IgD-negative memory B cell (primary cell): Measurements from ENCODE around the gene NOL11. TPM values are rescaled to one million over a fixed set of nuclear protein-coding genes. Genes with fewer than 3 reads are reported as not detected.
A peak's percentile ranks its signal among the peaks of the same experiment; 100 is the strongest.

Source experiments
- H3K27ac Mint-ChIP-seq, 3 donors: one replicate each; pipeline ENCODE4 v1.8.0; 2020 to 2022; ENCODE audit warnings: mild to moderate bottlenecking in 3 of 3, mixed read lengths in 3 of 3, moderate library complexity in 1 of 3
- H3K27me3 Mint-ChIP-seq: one replicate; pipeline ENCODE4 v1.8.0; 2021; ENCODE audit warnings: mixed read lengths
- H3K36me3 Mint-ChIP-seq: one replicate; pipeline ENCODE4 v1.8.0; 2020; ENCODE audit warnings: mild to moderate bottlenecking, mixed read lengths
- H3K4me1 Mint-ChIP-seq, 3 donors: one replicate each; pipeline ENCODE4 v1.8.0; 2020 to 2022; ENCODE audit warnings: mixed read lengths in 3 of 3, mild to moderate bottlenecking in 1 of 3
- H3K4me3 Mint-ChIP-seq, 4 donors: one replicate each; pipeline ENCODE4 v1.8.0; 2020 to 2022; ENCODE audit warnings: mild to moderate bottlenecking in 4 of 4, mixed read lengths in 4 of 4, moderate library complexity in 3 of 4
- H3K9me3 Mint-ChIP-seq, 3 donors: one replicate each; pipeline ENCODE4 v1.8.0; 2020 to 2021; ENCODE audit warnings: mixed read lengths in 3 of 3, mild to moderate bottlenecking in 1 of 3
- polyA plus RNA-seq: library from polyadenylated mRNA; unstranded; fragments of 300-500 nt; fragmentation: Illumina TruSeq; gene quantifications from one replicate; pipeline ENCODE4 v1.2.3, GENCODE V29; 2021

The NOL11 gene
- 24.1 TPM for polyA plus RNA-seq

- peaks cover 6 to 11% (median 9%) of the 10 kb centered on the region in 3 donors for H3K4me1 Mint-ChIP-seq
- H3K4me3 Mint-ChIP-seq = peak within 1 kb of the TSS; percentile 96 to 100 (median 100)
- H3K27me3 Mint-ChIP-seq = no peaks in the 10 kb centered on the region
- H3K27ac Mint-ChIP-seq = peak within 1 kb of the TSS; percentile 90 to 100 (median 98)
- peaks cover 2% of the 10 kb centered on the region for H3K36me3 Mint-ChIP-seq
- peaks cover 0 to 6% (median 0%) of the 10 kb centered on the region in 3 donors for H3K9me3 Mint-ChIP-seq
These were observed at the start of gene NOL11 for GRCh38 chr17:67717624-67718324. Gene NOL11 (plus strand): TSS chr17:67717936. CDS start chr17:67717948, 12 bp downstream.

GRCh38 chr17:67671493-67671892, 46.2 kb upstream of the NOL11 start:
- Mint-ChIP-seq H3K27me3 (no peaks in the 10 kb centered on the region), H3K9me3 (peaks cover 0 to 1% (median 0%) of the 10 kb centered on the region in 3 donors), H3K4me3 (no peak overlapping the region), H3K27ac (peak overlapping the region in 1 of 3 donors; percentile 65), H3K4me1 (no peaks in the 10 kb centered on the region), H3K36me3 (no peaks in the 10 kb centered on the region)

DNA sequence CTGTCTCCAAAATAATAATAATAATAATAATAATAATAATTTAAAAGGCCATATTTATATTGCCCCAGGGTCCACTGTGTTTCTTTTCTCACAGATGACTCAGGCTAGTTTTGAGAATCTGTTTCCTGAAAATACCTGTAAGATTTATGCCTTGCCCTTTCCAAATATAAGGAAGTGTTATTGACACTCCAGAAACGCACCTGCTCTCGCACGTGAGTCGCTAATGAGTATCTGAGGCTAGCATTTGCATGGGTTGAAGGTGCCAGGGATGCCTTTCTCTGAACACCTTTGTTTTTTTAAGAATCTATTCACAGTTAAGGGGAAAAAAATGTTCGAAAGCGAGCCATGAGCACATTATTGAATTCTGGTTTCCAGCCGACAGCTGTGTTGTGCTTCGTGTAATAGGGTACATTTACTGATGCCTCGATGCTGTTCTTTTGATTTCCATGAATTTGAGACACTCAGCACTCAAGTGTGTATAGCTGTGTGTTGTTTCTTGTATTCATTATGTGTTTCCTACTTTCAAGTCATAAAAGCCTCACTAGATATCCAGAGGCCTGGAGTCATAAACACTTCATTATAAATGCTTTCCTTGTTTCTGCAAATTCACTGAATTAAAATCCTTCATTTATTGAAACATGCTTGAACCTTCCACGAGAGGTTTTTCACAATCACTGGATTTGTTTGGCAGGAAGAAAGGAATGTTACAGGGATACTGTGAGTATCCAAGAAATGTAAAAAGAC, 45.0 kb upstream of the NOL11 start:
- Mint-ChIP-seq H3K4me1 (no peaks in the 10 kb centered on the region), H3K27me3 (no peaks in the 10 kb centered on the region), H3K4me3 (no peak overlapping the region), H3K27ac (no peak overlapping the region), H3K9me3 (peaks cover 0 to 1% (median 0%) of the 10 kb centered on the region in 3 donors), H3K36me3 (peaks cover 1% of the 10 kb centered on the region)

- Mint-ChIP-seq H3K4me3 (no peak overlapping the region), H3K9me3 (no peaks in the 10 kb centered on the region), H3K4me1 (peaks cover 4 to 7% (median 6%) of the 10 kb centered on the region in 3 donors), H3K27ac (no peak overlapping the region), H3K27me3 (no peaks in the 10 kb centered on the region), H3K36me3 (peaks cover 3% of the 10 kb centered on the region)
These were observed 42.3 kb upstream of the NOL11 start for GRCh38 chr17:67675481-67675880.

DNA sequence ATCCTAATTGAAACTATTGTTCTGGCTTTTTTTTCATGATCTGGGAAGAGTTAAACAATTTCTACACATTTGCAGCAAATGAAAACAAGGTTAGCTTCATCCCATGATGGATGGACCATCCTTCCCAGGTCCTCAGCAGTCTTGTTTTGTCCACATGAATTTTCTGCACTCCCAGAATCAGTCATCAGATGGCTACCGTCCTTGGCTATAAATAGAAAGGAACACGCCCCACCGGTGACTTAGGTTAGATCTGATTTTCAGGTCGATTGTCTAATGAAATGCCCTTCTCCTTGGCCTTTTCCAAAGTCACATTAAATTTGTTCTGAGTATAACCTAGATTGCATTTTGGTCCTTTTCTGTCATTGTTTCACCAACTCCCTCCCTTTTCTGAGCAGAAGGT, 41.4 kb upstream of the NOL11 start:
- peaks cover 3% of the 10 kb centered on the region for H3K36me3 Mint-ChIP-seq
- no peaks in the 10 kb centered on the region for H3K27me3 Mint-ChIP-seq
- no peaks in the 10 kb centered on the region for H3K9me3 Mint-ChIP-seq
- no peak overlapping the region for H3K27ac Mint-ChIP-seq
- H3K4me1 Mint-ChIP-seq = peaks cover 10 to 13% (median 12%) of the 10 kb centered on the region in 3 donors
- no peak overlapping the region for H3K4me3 Mint-ChIP-seq

DNA sequence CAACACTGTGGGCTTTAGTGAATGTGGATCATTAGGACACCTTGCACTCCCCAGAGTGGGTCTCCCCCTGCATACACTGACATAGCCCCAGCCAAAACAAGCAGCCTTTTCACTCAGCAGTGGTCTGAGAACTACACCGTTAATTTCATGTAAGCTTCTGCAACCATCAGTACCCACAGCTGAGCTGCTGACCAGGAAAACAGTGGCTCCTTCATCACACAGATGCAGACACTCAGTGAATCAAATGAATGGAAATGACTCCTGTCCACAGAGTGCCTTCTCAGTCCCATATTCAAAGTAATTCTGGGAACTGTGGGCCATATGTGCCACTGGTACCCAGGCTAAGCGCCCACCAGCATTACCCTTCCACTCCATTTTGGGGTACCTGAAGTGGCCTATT, 39.3 kb upstream of the NOL11 start:
- H3K27me3 Mint-ChIP-seq = no peaks in the 10 kb centered on the region
- H3K9me3 Mint-ChIP-seq = no peaks in the 10 kb centered on the region
- H3K4me1 Mint-ChIP-seq = peaks cover 10 to 13% (median 12%) of the 10 kb centered on the region in 3 donors
- no peak overlapping the region for H3K27ac Mint-ChIP-seq
- H3K4me3 Mint-ChIP-seq = no peak overlapping the region
- H3K36me3 Mint-ChIP-seq = peaks cover 3% of the 10 kb centered on the region

DNA sequence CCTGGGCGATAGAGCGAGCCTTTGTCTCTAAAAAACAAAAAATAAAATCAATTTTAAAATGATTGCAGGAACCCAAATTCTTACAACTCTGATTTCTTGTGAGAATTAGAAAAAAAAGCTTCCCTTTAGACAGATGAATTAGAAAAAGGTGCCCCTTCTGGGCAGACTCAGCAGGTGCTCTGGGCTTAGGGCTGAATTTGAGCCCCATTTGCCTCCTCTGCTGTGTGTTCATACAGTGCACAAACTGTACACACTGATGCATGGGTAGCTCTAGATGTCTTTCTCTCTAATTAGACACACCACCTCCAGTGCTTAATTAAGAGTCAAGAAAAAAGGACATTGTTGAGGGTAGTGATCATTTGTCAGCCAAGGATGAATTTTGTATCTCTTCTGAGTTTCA, 38.5 kb upstream of the NOL11 start:
- H3K4me1 Mint-ChIP-seq = peaks cover 10 to 13% (median 12%) of the 10 kb centered on the region in 3 donors
- H3K36me3 Mint-ChIP-seq = peaks cover 3% of the 10 kb centered on the region
- H3K4me3 Mint-ChIP-seq = no peak overlapping the region
- no peaks in the 10 kb centered on the region for H3K27me3 Mint-ChIP-seq
- peak overlapping the region in 1 of 3 donors; percentile 6 for H3K27ac Mint-ChIP-seq
- no peaks in the 10 kb centered on the region for H3K9me3 Mint-ChIP-seq

DNA sequence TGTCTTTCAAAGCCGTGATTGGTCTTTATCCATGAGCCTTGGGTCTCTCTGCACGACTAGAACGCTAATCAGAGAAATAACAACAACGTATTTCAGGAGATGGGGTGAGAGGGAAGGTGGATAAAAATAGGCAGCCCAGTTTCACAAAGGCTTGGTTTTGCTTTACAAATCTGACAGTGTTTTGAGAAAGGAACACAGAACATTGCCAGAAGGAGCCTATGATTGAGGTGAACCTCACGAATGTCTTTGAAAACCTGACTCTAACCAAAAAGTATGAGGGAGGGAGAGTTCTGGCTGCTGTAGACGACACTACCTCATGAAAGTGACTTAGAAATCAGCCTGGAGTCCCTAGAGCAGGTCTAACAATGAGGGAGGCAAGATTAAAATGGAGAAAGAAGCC, 38.0 kb upstream of the NOL11 start:
- H3K36me3 Mint-ChIP-seq = peaks cover 3% of the 10 kb centered on the region
- H3K9me3 Mint-ChIP-seq = no peaks in the 10 kb centered on the region
- peak overlapping the region in 2 of 4 donors; percentile 18 to 29 for H3K4me3 Mint-ChIP-seq
- H3K27me3 Mint-ChIP-seq = no peaks in the 10 kb centered on the region
- peak overlapping the region in 1 of 3 donors; percentile 63 for H3K27ac Mint-ChIP-seq
- peaks cover 10 to 13% (median 12%) of the 10 kb centered on the region in 3 donors for H3K4me1 Mint-ChIP-seq

DNA sequence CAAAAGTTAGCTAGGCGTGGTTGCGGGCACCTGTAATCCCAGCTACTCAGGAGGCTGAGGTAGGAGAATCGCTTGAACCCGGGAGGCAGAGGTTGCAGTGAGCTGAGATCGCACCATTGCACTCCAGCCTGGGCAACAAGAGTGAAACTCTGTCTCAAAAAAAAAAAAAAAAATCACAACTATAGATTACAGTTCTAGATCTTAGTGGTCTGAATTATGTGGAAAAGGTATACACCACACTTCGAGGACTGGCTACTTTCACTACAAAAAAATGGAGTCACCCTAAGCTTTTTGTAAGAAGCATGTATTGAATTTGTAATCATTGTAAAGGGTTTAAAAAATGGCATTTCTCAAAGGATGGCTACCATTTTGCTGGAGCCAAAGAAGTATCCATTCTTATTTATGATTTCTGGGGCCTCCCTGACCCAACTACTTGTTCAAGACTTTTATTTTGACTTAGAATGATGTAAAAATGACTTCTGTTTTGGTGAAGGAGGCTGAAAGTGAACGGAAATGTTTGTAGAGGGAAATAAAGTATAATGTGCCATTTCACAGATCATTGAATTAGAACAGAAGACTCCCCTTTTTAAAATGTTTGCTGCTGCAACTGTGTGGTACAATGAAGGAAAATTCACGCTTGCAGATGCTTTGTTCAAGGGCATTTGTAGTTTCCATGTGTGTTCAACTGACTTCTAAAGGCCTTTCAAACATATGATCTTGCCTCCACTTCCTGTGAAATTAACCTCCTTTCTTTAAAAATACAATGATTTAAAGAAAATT, 37.1 kb upstream of the NOL11 start:
- H3K9me3 Mint-ChIP-seq = no peaks in the 10 kb centered on the region
- no peak overlapping the region for H3K4me3 Mint-ChIP-seq
- peaks cover 10 to 13% (median 12%) of the 10 kb centered on the region in 3 donors for H3K4me1 Mint-ChIP-seq
- no peaks in the 10 kb centered on the region for H3K27me3 Mint-ChIP-seq
- peaks cover 3% of the 10 kb centered on the region for H3K36me3 Mint-ChIP-seq
- H3K27ac Mint-ChIP-seq = peak overlapping the region in 1 of 3 donors; percentile 63

GRCh38 chr17:67682196-67682595, 35.5 kb upstream of the NOL11 start:
- H3K27me3 Mint-ChIP-seq = no peaks in the 10 kb centered on the region
- H3K27ac Mint-ChIP-seq = no peak overlapping the region
- H3K36me3 Mint-ChIP-seq = peaks cover 3% of the 10 kb centered on the region
- no peak overlapping the region for H3K4me3 Mint-ChIP-seq
- H3K9me3 Mint-ChIP-seq = no peaks in the 10 kb centered on the region
- H3K4me1 Mint-ChIP-seq = peaks cover 10 to 13% (median 12%) of the 10 kb centered on the region in 3 donors

- Mint-ChIP-seq H3K27ac (no peak overlapping the region), H3K4me1 (peaks cover 7 to 8% (median 7%) of the 10 kb centered on the region in 3 donors), H3K27me3 (no peaks in the 10 kb centered on the region), H3K4me3 (no peak overlapping the region), H3K36me3 (no peaks in the 10 kb centered on the region), H3K9me3 (no peaks in the 10 kb centered on the region)
These were observed 32.4 kb upstream of the NOL11 start for GRCh38 chr17:67685351-67685750.

DNA sequence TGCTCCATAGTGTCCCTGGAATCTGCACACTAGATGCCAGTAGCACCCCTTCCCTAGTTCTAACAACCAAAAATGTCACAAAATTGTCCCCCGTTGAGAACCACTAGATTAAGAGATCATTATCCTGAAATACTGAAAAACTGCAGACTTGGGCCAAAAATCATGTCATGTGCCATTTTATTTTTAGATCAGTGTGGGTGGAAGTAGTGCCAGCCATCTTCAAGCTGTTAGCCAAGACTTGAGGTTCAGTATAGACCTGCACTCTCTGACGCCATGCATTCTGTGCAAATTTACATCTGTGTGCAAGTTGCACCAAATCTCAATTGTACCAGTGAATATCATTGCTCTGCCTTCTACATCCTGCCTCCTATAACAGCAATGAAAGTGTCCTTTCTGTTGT, 31.5 kb upstream of the NOL11 start:
- no peak overlapping the region for H3K4me3 Mint-ChIP-seq
- H3K27ac Mint-ChIP-seq = no peak overlapping the region
- H3K4me1 Mint-ChIP-seq = peaks cover 0 to 2% (median 0%) of the 10 kb centered on the region in 3 donors
- no peaks in the 10 kb centered on the region for H3K36me3 Mint-ChIP-seq
- H3K9me3 Mint-ChIP-seq = no peaks in the 10 kb centered on the region
- H3K27me3 Mint-ChIP-seq = no peaks in the 10 kb centered on the region

GRCh38 chr17:67687511-67687910, 30.2 kb upstream of the NOL11 start:
- H3K36me3 Mint-ChIP-seq = no peaks in the 10 kb centered on the region
- peaks cover 0 to 2% (median 0%) of the 10 kb centered on the region in 3 donors for H3K4me1 Mint-ChIP-seq
- H3K9me3 Mint-ChIP-seq = no peaks in the 10 kb centered on the region
- no peak overlapping the region for H3K27ac Mint-ChIP-seq
- no peak overlapping the region for H3K4me3 Mint-ChIP-seq
- no peaks in the 10 kb centered on the region for H3K27me3 Mint-ChIP-seq

GRCh38 chr17:67689534-67690177, 28.1 kb upstream of the NOL11 start:
- H3K36me3 Mint-ChIP-seq = no peaks in the 10 kb centered on the region
- H3K27ac Mint-ChIP-seq = no peak overlapping the region
- H3K9me3 Mint-ChIP-seq = no peaks in the 10 kb centered on the region
- H3K4me1 Mint-ChIP-seq = peaks cover 0 to 2% (median 0%) of the 10 kb centered on the region in 3 donors
- H3K4me3 Mint-ChIP-seq = no peak overlapping the region
- no peaks in the 10 kb centered on the region for H3K27me3 Mint-ChIP-seq
